ENCODE data around the gene FER.

DNA sequence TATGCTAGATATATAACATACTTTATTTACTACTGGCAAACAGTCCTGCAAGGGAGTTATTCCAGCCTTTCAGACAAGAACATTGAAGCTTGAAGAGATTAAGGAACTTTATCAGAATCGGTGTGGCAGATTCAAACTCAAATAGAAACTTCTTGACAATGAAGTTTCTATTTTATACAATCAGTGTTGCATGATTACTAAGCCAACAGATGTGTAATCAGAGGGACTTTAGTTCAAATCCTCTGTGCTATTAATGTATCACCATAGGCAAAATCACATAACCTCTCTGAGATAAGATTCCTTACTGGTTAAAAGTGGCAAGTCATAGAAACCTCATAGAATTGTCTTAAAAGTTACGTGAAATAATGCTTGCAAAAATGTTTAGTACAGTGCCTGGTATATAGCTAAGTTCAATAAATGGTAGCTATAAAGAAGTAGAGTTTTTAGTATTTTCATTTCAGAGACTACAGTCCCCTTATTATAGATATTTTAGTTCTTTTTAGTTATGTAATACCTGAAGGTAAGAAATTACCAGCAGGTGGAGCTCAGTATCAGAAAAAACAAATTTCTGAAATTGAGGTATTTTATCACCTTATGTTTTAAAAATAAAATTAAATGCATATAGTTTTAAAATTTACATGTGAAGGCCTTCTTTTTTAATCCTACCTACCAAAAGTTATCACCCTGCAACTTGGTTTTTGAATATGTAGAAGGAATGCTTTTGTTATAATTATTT is 172.1 kb downstream of the FER start:
- TF ChIP-seq, protein P1, sequence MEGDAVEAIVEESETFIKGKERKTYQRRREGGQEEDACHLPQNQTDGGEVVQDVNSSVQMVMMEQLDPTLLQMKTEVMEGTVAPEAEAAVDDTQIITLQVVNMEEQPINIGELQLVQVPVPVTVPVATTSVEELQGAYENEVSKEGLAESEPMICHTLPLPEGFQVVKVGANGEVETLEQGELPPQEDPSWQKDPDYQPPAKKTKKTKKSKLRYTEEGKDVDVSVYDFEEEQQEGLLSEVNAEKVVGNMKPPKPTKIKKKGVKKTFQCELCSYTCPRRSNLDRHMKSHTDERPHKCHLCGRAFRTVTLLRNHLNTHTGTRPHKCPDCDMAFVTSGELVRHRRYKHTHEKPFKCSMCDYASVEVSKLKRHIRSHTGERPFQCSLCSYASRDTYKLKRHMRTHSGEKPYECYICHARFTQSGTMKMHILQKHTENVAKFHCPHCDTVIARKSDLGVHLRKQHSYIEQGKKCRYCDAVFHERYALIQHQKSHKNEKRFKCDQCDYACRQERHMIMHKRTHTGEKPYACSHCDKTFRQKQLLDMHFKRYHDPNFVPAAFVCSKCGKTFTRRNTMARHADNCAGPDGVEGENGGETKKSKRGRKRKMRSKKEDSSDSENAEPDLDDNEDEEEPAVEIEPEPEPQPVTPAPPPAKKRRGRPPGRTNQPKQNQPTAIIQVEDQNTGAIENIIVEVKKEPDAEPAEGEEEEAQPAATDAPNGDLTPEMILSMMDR (IDR thresholded peaks at IDR 0.05), result peak in 5 of 6 experiments; percentile 4 to 48 (median 43)
- TF ChIP-seq POLR2A (IDR thresholded peaks at IDR 0.05), result no peak
